ENCODE measurements around the gene CFAP46. TPM values are rescaled to one million over a fixed set of nuclear protein-coding genes. Genes with fewer than 3 reads are reported as not detected.
"Not testable (repeated sequence)": the region's sequence is repeated elsewhere in the genome, so short reads cannot be mapped to it uniquely, and the experiment has no call there.

Gene CFAP46
- total and polyA plus RNA-seq, 9 donors: 0.22 to 1.1 (median 0.61) TPM

GRCh38 chr10:132934953-132935352 is 7.4 kb downstream of the CFAP46 start:
- Histone ChIP-seq H3K9me3 (replicated peaks; ENCODE audit: control insufficient read depth, low read depth, low read length) (no peaks in the 10 kb centered on the region), H3K27me3 (ENCODE audit: control insufficient read depth, insufficient read depth, low read length) (peaks cover 3% of the 10 kb centered on the region), H3K27ac (ENCODE audit: low read length) (no peak overlapping the region), H3K4me1 (ENCODE audit: control insufficient read depth, insufficient read depth, low read length) (no peaks in the 10 kb centered on the region), H3K4me3 (ENCODE audit: low read length) (no peak overlapping the region), H3K36me3 (ENCODE audit: control insufficient read depth, insufficient read depth, low read length) (no peaks in the 10 kb centered on the region)
- 91% methylated on average over 6 of the region's 6 CpGs for WGBS (ENCODE audit: insufficient coverage)
- DNase-seq: no peak

- WGBS (ENCODE audit: insufficient coverage): 91% methylated on average over 30 of the region's 30 CpGs
- H3K9me3 ChIP-seq (replicated peaks; ENCODE audit: control insufficient read depth, low read depth, low read length): no peaks in the 10 kb centered on the region
- H3K36me3 ChIP-seq (ENCODE audit: control insufficient read depth, insufficient read depth, low read length): no peaks in the 10 kb centered on the region
These were observed 8.9 kb downstream of the CFAP46 start for GRCh38 chr10:132933308-132934042.

GRCh38 chr10:132932461-132933307 is 9.7 kb downstream of the CFAP46 start:
- no peak for DNase-seq

More at GRCh38 chr10:132933308-132934042, 8.9 kb downstream of the CFAP46 start:
- Histone ChIP-seq H3K4me3 (ENCODE audit: low read length) (no peak overlapping the region), H3K27me3 (ENCODE audit: control insufficient read depth, insufficient read depth, low read length) (peaks cover 3% of the 10 kb centered on the region), H3K4me1 (ENCODE audit: control insufficient read depth, insufficient read depth, low read length) (no peaks in the 10 kb centered on the region), H3K27ac (ENCODE audit: low read length) (no peak overlapping the region)
- DNase-seq: no peak

GRCh38 chr10:132931258-132932250 is 10.8 kb downstream of the CFAP46 start:
- WGBS (ENCODE audit: insufficient coverage): 76% methylated on average over 6 of the region's 6 CpGs
- not testable (repeated sequence) for H3K27me3 ChIP-seq (ENCODE audit: control insufficient read depth, insufficient read depth, low read length); H3K9me3 ChIP-seq (replicated peaks; ENCODE audit: control insufficient read depth, low read depth, low read length); H3K27ac ChIP-seq (ENCODE audit: low read length); DNase-seq; H3K4me1 ChIP-seq (ENCODE audit: control insufficient read depth, insufficient read depth, low read length); H3K4me3 ChIP-seq (ENCODE audit: low read length); H3K36me3 ChIP-seq (ENCODE audit: control insufficient read depth, insufficient read depth, low read length)

More at GRCh38 chr10:132932461-132933307, 9.7 kb downstream of the CFAP46 start:
- no peak overlapping the region for H3K4me3 ChIP-seq (ENCODE audit: low read length)
- H3K27me3 ChIP-seq (ENCODE audit: control insufficient read depth, insufficient read depth, low read length): peaks cover 3% of the 10 kb centered on the region
- H3K27ac ChIP-seq (ENCODE audit: low read length): no peak overlapping the region
- H3K9me3 ChIP-seq (replicated peaks; ENCODE audit: control insufficient read depth, low read depth, low read length): no peaks in the 10 kb centered on the region
- H3K4me1 ChIP-seq (ENCODE audit: control insufficient read depth, insufficient read depth, low read length): no peaks in the 10 kb centered on the region
- H3K36me3 ChIP-seq (ENCODE audit: control insufficient read depth, insufficient read depth, low read length): no peaks in the 10 kb centered on the region
- WGBS (ENCODE audit: insufficient coverage): 69% methylated on average over 23 of the region's 25 CpGs

GRCh38 chr10:132930701-132931100 is 11.7 kb downstream of the CFAP46 start:
- not testable (repeated sequence) for H3K9me3 ChIP-seq (replicated peaks; ENCODE audit: control insufficient read depth, low read depth, low read length); H3K4me1 ChIP-seq (ENCODE audit: control insufficient read depth, insufficient read depth, low read length); H3K27me3 ChIP-seq (ENCODE audit: control insufficient read depth, insufficient read depth, low read length); H3K27ac ChIP-seq (ENCODE audit: low read length); H3K4me3 ChIP-seq (ENCODE audit: low read length); H3K36me3 ChIP-seq (ENCODE audit: control insufficient read depth, insufficient read depth, low read length); DNase-seq
- WGBS (ENCODE audit: insufficient coverage): no CpG with 5 or more reads among the region's 3 CpGs

GRCh38 chr10:132929953-132930548 is 12.3 kb downstream of the CFAP46 start:
- H3K27ac ChIP-seq (ENCODE audit: low read length): no peak overlapping the region
- DNase-seq: no peak
- H3K4me1 ChIP-seq (ENCODE audit: control insufficient read depth, insufficient read depth, low read length): no peaks in the 10 kb centered on the region
- H3K27me3 ChIP-seq (ENCODE audit: control insufficient read depth, insufficient read depth, low read length): no peaks in the 10 kb centered on the region
- no peak overlapping the region for H3K4me3 ChIP-seq (ENCODE audit: low read length)
- WGBS (ENCODE audit: insufficient coverage): 69% methylated on average over 9 of the region's 10 CpGs
- no peaks in the 10 kb centered on the region for H3K36me3 ChIP-seq (ENCODE audit: control insufficient read depth, insufficient read depth, low read length)
- no peaks in the 10 kb centered on the region for H3K9me3 ChIP-seq (replicated peaks; ENCODE audit: control insufficient read depth, low read depth, low read length)

- Histone ChIP-seq H3K9me3 (replicated peaks; ENCODE audit: control insufficient read depth, low read depth, low read length) (no peaks in the 10 kb centered on the region), H3K27ac (ENCODE audit: low read length) (no peak overlapping the region), H3K4me3 (ENCODE audit: low read length) (no peak overlapping the region), H3K4me1 (ENCODE audit: control insufficient read depth, insufficient read depth, low read length) (no peaks in the 10 kb centered on the region), H3K27me3 (ENCODE audit: control insufficient read depth, insufficient read depth, low read length) (no peaks in the 10 kb centered on the region), H3K36me3 (ENCODE audit: control insufficient read depth, insufficient read depth, low read length) (no peaks in the 10 kb centered on the region)
- WGBS (ENCODE audit: insufficient coverage): 88% methylated on average over 10 of the region's 12 CpGs
- DNase-seq: no peak
These were observed 12.9 kb downstream of the CFAP46 start for GRCh38 chr10:132929480-132929879.

- no peak for DNase-seq
- H3K27ac ChIP-seq (ENCODE audit: low read length): no peak overlapping the region
- H3K36me3 ChIP-seq (ENCODE audit: control insufficient read depth, insufficient read depth, low read length): no peaks in the 10 kb centered on the region
- H3K4me1 ChIP-seq (ENCODE audit: control insufficient read depth, insufficient read depth, low read length): no peaks in the 10 kb centered on the region
- no peaks in the 10 kb centered on the region for H3K9me3 ChIP-seq (replicated peaks; ENCODE audit: control insufficient read depth, low read depth, low read length)
- H3K4me3 ChIP-seq (ENCODE audit: low read length): no peak overlapping the region
- WGBS (ENCODE audit: insufficient coverage): 82% methylated on average over 17 of the region's 17 CpGs
- H3K27me3 ChIP-seq (ENCODE audit: control insufficient read depth, insufficient read depth, low read length): no peaks in the 10 kb centered on the region
These were observed 14.1 kb downstream of the CFAP46 start for GRCh38 chr10:132928261-132928660.

GRCh38 chr10:132927824-132928223 is 14.5 kb downstream of the CFAP46 start:
- no peaks in the 10 kb centered on the region for H3K9me3 ChIP-seq (replicated peaks; ENCODE audit: control insufficient read depth, low read depth, low read length)
- H3K27ac ChIP-seq (ENCODE audit: low read length): no peak overlapping the region
- H3K4me1 ChIP-seq (ENCODE audit: control insufficient read depth, insufficient read depth, low read length): no peaks in the 10 kb centered on the region
- H3K27me3 ChIP-seq (ENCODE audit: control insufficient read depth, insufficient read depth, low read length): no peaks in the 10 kb centered on the region
- 83% methylated on average over 11 of the region's 11 CpGs for WGBS (ENCODE audit: insufficient coverage)
- H3K36me3 ChIP-seq (ENCODE audit: control insufficient read depth, insufficient read depth, low read length): no peaks in the 10 kb centered on the region
- DNase-seq: no peak
- H3K4me3 ChIP-seq (ENCODE audit: low read length): no peak overlapping the region

All from muscle of leg (tissue), 11 donors.